SK-N-MC (cell line): ENCODE results near the gene SMARCA4.

Experiments used
- EZH2 ChIP-seq: fragments of 200-600 bp; sonication (generic); IDR thresholded peaks from one replicate; pipeline ENCODE4 v1.6.1; 2017; ENCODE audit warnings: antibody characterized with exemption
- POLR2AphosphoS5 ChIP-seq: IDR thresholded peaks from 2 replicates; pipeline ENCODE4 v1.6.1; 2012; ENCODE audit warnings: mild to moderate bottlenecking, low read depth, low read length, borderline replicate concordance

GRCh38 chr19:11100049-11100448, 139.2 kb downstream of the SMARCA4 start:
- TF ChIP-seq POLR2AphosphoS5 (no peak), EZH2 (no peak)
